Astrocyte of the spinal cord (primary cell): ENCODE measurements around the gene FBXW12.

Source experiments
- DNase-seq: peaks from one replicate; pipeline ENCODE4 v3.0.0; 2011; ENCODE audit warnings: low read depth, low spot score
- H3K4me3 ChIP-seq: 2 replicates; pipeline ENCODE4 v1.5.1; 2011; ENCODE audit warnings: low read depth, mild to moderate bottlenecking, low read length, moderate library complexity
- CTCF ChIP-seq: IDR thresholded peaks from 2 replicates; pipeline ENCODE4 v1.5.1; 2012; ENCODE audit warnings: low read depth, mild to moderate bottlenecking, low read length, inconsistent platforms
- in situ Hi-C: cut with HindIII; loops from 2 replicates; pipeline ENCODE4 v1.10.0; 2017; ENCODE audit warnings: low sequenced_read_pairs

The FBXW12 gene

GRCh38 chr3:48411606-48412374 is 39.8 kb downstream of the FBXW12 start:
- in situ Hi-C loops, result no loop called here
- no peak overlapping the region for H3K4me3 ChIP-seq
- no peak for TF ChIP-seq CTCF
- no peak for DNase-seq

GRCh38 chr3:48412375-48413001 is 40.5 kb downstream of the FBXW12 start:
- no peak overlapping the region for H3K4me3 ChIP-seq
- in situ Hi-C loops, result no loop called here
- DNase-seq, result no peak
- TF ChIP-seq CTCF, result no peak

GRCh38 chr3:48413086-48413485 is 41.1 kb downstream of the FBXW12 start:
- in situ Hi-C loops, result no loop called here
- no peak for DNase-seq
- no peak overlapping the region for H3K4me3 ChIP-seq
- TF ChIP-seq CTCF, result no peak

- DNase-seq, result no peak
- H3K4me3 ChIP-seq, result no peak overlapping the region
- TF ChIP-seq CTCF, result no peak
- in situ Hi-C loops, result no loop called here
Observed at GRCh38 chr3:48413611-48414010, 41.6 kb downstream of the FBXW12 start.

- TF ChIP-seq CTCF, result no peak
- in situ Hi-C loops, result no loop called here
- no peak for DNase-seq
Observed at GRCh38 chr3:48414376-48415250, 42.6 kb downstream of the FBXW12 start.

GRCh38 chr3:48415251-48415953 is 43.4 kb downstream of the FBXW12 start:
- DNase-seq, result no peak
- TF ChIP-seq CTCF, result peak; percentile 16
- H3K4me3 ChIP-seq, result no peak overlapping the region
- in situ Hi-C loops, result no loop called here

More at GRCh38 chr3:48414376-48415250, 42.6 kb downstream of the FBXW12 start:
- no peak overlapping the region for H3K4me3 ChIP-seq
